Measurements from ENCODE around the gene FRMD6.

FRMD6 gene

GRCh38 chr14:51692646-51693045, 40.9 kb downstream of the FRMD6 start:
- no peak for TF ChIP-seq CTCF (IDR thresholded peaks at IDR 0.05; ENCODE audit: insufficient read depth, low read depth, low read length, missing control alignments)
- H3K4me3 ChIP-seq (ENCODE audit: low read length): no peak overlapping the region
- no peak for DNase-seq (ENCODE audit: low read depth)

- no peak for TF ChIP-seq CTCF (IDR thresholded peaks at IDR 0.05; ENCODE audit: insufficient read depth, low read depth, low read length, missing control alignments)
- no peak for DNase-seq (ENCODE audit: low read depth)
- no peak overlapping the region for H3K4me3 ChIP-seq (ENCODE audit: low read length)
Observed at GRCh38 chr14:51697848-51698247, 46.1 kb downstream of the FRMD6 start.

GRCh38 chr14:51701951-51702350, 50.2 kb downstream of the FRMD6 start:
- no peak overlapping the region for H3K4me3 ChIP-seq (ENCODE audit: low read length)
- DNase-seq (ENCODE audit: low read depth): no peak
- TF ChIP-seq CTCF (IDR thresholded peaks at IDR 0.05; ENCODE audit: insufficient read depth, low read depth, low read length, missing control alignments): no peak

- no peak for DNase-seq (ENCODE audit: low read depth)
- no peak for TF ChIP-seq CTCF (IDR thresholded peaks at IDR 0.05; ENCODE audit: insufficient read depth, low read depth, low read length, missing control alignments)
- H3K4me3 ChIP-seq (ENCODE audit: low read length): no peak overlapping the region
Observed at GRCh38 chr14:51703787-51704186, 52.1 kb downstream of the FRMD6 start.

GRCh38 chr14:51704545-51704944, 52.8 kb downstream of the FRMD6 start:
- no peak for DNase-seq (ENCODE audit: low read depth)
- no peak for TF ChIP-seq CTCF (IDR thresholded peaks at IDR 0.05; ENCODE audit: insufficient read depth, low read depth, low read length, missing control alignments)

GRCh38 chr14:51707327-51707726, 55.6 kb downstream of the FRMD6 start:
- DNase-seq (ENCODE audit: low read depth): no peak
- TF ChIP-seq CTCF (IDR thresholded peaks at IDR 0.05; ENCODE audit: insufficient read depth, low read depth, low read length, missing control alignments): no peak
- no peak overlapping the region for H3K4me3 ChIP-seq (ENCODE audit: low read length)

More at GRCh38 chr14:51704545-51704944, 52.8 kb downstream of the FRMD6 start:
- H3K4me3 ChIP-seq (ENCODE audit: low read length): no peak overlapping the region

GRCh38 chr14:51711505-51711904, 59.8 kb downstream of the FRMD6 start:
- no peak overlapping the region for H3K4me3 ChIP-seq (ENCODE audit: low read length)
- TF ChIP-seq CTCF (IDR thresholded peaks at IDR 0.05; ENCODE audit: insufficient read depth, low read depth, low read length, missing control alignments): no peak
- no peak for DNase-seq (ENCODE audit: low read depth)

Measured in epithelial cell of esophagus (primary cell).